Liver (tissue), 3 donors: ENCODE data around the gene HBP1.

ENCODE experiments used
- CTCF ChIP-seq: fragments of 150-350 bp; IDR thresholded peaks from 2 replicates; pipeline ENCODE4 v1.5.1; 2017; ENCODE audit warnings: improper control_type of control experiment, low read depth, low read length; ENCODE audit not compliant: missing input control
- EGR1 ChIP-seq, 2 donors: IDR thresholded peaks; 2 replicates each; pipeline ENCODE4 v1.6.1; 2016 to 2018; ENCODE audit warnings: antibody characterized with exemption in 2 of 2, low read depth in 2 of 2
- FOXA1 ChIP-seq: IDR thresholded peaks from 2 replicates; pipeline ENCODE4 v1.6.1; 2016; ENCODE audit warnings: antibody characterized with exemption
- GABPA ChIP-seq, 2 donors: IDR thresholded peaks in 1 of 2; conservative IDR thresholded peaks in 1 of 2; 2 replicates each; pipeline ENCODE4 v1.6.1; 2016; ENCODE audit warnings: antibody characterized with exemption in 2 of 2, mild to moderate bottlenecking in 1 of 2, moderate library complexity in 1 of 2
- HNF4A ChIP-seq, 2 donors: conservative IDR thresholded peaks; 2 replicates each; pipeline ENCODE4 v1.6.1; 2016; ENCODE audit warnings: antibody characterized with exemption in 2 of 2, mild to moderate bottlenecking in 2 of 2
- JUND ChIP-seq, 2 donors: IDR thresholded peaks; 2 replicates each; pipeline ENCODE4 v1.6.1; 2016; ENCODE audit warnings: antibody characterized with exemption in 2 of 2
- MAX ChIP-seq: IDR thresholded peaks from 2 replicates; pipeline ENCODE4 v1.6.1; 2016; ENCODE audit warnings: antibody characterized with exemption
- NR2F2 ChIP-seq: IDR thresholded peaks from 2 replicates; pipeline ENCODE4 v1.6.1; 2016; ENCODE audit warnings: antibody characterized with exemption
- RAD21 ChIP-seq, 2 donors: IDR thresholded peaks; 2 replicates each; pipeline ENCODE4 v1.6.1; 2016; ENCODE audit warnings: antibody characterized with exemption in 2 of 2, mild to moderate bottlenecking in 2 of 2
- SP1 ChIP-seq: IDR thresholded peaks from 2 replicates; pipeline ENCODE4 v1.6.1; 2018; ENCODE audit warnings: antibody characterized with exemption, mild to moderate bottlenecking
- TAF1 ChIP-seq: conservative IDR thresholded peaks from 2 replicates; pipeline ENCODE4 v1.6.1; 2016; ENCODE audit warnings: antibody characterized with exemption, mild to moderate bottlenecking
- YY1 ChIP-seq: IDR thresholded peaks from 2 replicates; pipeline ENCODE4 v1.6.1; 2016; ENCODE audit warnings: antibody characterized with exemption, mild to moderate bottlenecking
- TF ChIP-seq, protein P1 (sequence below): IDR thresholded peaks from 2 replicates; pipeline ENCODE4 v1.6.1; 2016; ENCODE audit warnings: antibody characterized with exemption, mild to moderate bottlenecking
- TF ChIP-seq, protein P2 (sequence below): IDR thresholded peaks from 2 replicates; pipeline ENCODE4 v1.6.1; 2016; ENCODE audit warnings: antibody characterized with exemption
- donor health status: healthy.
- donor health status: healthy.

- TF ChIP-seq JUND (IDR thresholded peaks at IDR 0.05) (no peak), CTCF (no peak), GABPA (IDR thresholded peaks at IDR 0.05 in 1 of 2, conservative IDR thresholded peaks at IDR 0.05 in 1 of 2) (no peak), EGR1 (IDR thresholded peaks at IDR 0.05; ENCODE audit: low read depth in 2 of 2) (no peak), TAF1 (no peak), SP1 (no peak), RAD21 (IDR thresholded peaks at IDR 0.05) (no peak), MAX (no peak), NR2F2 (no peak), YY1 (no peak), HNF4A (conservative IDR thresholded peaks at IDR 0.05) (no peak), FOXA1 (no peak)
- TF ChIP-seq, protein P1, sequence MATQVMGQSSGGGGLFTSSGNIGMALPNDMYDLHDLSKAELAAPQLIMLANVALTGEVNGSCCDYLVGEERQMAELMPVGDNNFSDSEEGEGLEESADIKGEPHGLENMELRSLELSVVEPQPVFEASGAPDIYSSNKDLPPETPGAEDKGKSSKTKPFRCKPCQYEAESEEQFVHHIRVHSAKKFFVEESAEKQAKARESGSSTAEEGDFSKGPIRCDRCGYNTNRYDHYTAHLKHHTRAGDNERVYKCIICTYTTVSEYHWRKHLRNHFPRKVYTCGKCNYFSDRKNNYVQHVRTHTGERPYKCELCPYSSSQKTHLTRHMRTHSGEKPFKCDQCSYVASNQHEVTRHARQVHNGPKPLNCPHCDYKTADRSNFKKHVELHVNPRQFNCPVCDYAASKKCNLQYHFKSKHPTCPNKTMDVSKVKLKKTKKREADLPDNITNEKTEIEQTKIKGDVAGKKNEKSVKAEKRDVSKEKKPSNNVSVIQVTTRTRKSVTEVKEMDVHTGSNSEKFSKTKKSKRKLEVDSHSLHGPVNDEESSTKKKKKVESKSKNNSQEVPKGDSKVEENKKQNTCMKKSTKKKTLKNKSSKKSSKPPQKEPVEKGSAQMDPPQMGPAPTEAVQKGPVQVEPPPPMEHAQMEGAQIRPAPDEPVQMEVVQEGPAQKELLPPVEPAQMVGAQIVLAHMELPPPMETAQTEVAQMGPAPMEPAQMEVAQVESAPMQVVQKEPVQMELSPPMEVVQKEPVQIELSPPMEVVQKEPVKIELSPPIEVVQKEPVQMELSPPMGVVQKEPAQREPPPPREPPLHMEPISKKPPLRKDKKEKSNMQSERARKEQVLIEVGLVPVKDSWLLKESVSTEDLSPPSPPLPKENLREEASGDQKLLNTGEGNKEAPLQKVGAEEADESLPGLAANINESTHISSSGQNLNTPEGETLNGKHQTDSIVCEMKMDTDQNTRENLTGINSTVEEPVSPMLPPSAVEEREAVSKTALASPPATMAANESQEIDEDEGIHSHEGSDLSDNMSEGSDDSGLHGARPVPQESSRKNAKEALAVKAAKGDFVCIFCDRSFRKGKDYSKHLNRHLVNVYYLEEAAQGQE = no peak
- TF ChIP-seq, protein P2, sequence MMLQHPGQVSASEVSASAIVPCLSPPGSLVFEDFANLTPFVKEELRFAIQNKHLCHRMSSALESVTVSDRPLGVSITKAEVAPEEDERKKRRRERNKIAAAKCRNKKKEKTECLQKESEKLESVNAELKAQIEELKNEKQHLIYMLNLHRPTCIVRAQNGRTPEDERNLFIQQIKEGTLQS = no peak
These were observed 79.9 kb downstream of the HBP1 start for GRCh38 chr7:107248551-107249316.
